Neural cell (in vitro differentiated cells): ENCODE data around the gene SNRPF.

ENCODE experiments used
- EZH2 ChIP-seq: fragments of 200-600, 300-800 bp; shearing (Covaris generic), sonication (generic); IDR thresholded peaks from 2 replicates; pipeline ENCODE4 v1.6.1; 2014; ENCODE audit warnings: antibody characterized with exemption, low read length, borderline replicate concordance, mild to moderate bottlenecking; ENCODE audit not compliant: insufficient read depth, poor library complexity, severe bottlenecking
- POLR2AphosphoS5 ChIP-seq: IDR thresholded peaks from 2 replicates; pipeline ENCODE4 v1.6.1; 2012
- SMC3 ChIP-seq: fragments of 450-650 bp; conservative IDR thresholded peaks from 2 replicates; pipeline ENCODE4 v1.6.1; 2014; ENCODE audit warnings: antibody characterized with exemption, mild to moderate bottlenecking, moderate library complexity; ENCODE audit not compliant: poor library complexity

DNA sequence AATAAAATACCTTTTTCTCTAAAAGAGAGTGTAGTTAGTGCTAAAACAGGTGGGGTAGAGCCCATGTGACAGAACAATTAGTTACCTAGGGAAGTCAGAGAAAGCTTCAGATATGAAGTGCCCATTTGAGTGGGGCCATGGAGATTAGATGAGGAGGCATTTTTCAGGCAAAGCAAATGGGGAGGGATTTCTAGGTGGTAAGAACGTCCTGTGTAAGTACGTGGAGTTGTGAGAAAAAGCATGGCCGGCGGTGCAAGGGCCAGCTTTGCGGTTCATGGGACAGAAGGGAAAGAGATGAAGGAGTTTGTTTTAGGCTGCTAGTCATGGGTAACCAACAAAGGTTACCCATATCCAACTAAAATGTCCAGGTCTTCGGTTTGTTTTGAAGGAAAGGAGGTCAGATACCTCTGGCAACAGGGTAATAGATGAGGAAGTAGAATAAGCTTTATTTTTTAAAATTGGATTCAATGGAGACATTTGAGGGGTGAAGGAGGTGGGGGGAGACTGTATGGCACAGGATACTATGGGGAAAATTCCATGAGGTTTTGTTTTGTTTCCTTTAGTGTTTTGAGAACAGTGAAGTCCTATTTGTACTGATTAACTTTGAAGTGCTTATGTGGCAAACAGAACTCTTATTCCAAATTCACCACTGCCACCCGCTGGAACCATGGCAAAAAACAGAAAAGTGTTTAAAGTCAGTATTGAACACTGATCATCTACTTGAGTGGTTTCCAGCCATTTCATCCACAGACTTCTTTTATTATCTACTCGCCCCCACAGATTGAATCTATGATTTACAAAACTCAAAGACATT is 10.0 kb upstream of the SNRPF start:
- TF ChIP-seq SMC3 (peak; percentile 63), POLR2AphosphoS5 (no peak), EZH2 (no peak)
